Measurements from ENCODE around the gene HOXC12.
A peak's percentile ranks its signal among the peaks of the same experiment; 100 is the strongest.

The HOXC12 gene

GRCh38 chr12:53990311-53991076 lies 35.8 kb downstream of the HOXC12 start (continued):
- TF ChIP-seq, protein P1, sequence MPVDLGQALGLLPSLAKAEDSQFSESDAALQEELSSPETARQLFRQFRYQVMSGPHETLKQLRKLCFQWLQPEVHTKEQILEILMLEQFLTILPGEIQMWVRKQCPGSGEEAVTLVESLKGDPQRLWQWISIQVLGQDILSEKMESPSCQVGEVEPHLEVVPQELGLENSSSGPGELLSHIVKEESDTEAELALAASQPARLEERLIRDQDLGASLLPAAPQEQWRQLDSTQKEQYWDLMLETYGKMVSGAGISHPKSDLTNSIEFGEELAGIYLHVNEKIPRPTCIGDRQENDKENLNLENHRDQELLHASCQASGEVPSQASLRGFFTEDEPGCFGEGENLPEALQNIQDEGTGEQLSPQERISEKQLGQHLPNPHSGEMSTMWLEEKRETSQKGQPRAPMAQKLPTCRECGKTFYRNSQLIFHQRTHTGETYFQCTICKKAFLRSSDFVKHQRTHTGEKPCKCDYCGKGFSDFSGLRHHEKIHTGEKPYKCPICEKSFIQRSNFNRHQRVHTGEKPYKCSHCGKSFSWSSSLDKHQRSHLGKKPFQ (tag by site-specific recombination; IDR thresholded peaks at IDR 0.05): 0 out of 2 replicates have a peak, but pooled peaks have one; percentile 59
- no peak for TF ChIP-seq ZNF664 (tag by site-specific recombination; IDR thresholded peaks at IDR 0.05)
- TF ChIP-seq, protein P2, sequence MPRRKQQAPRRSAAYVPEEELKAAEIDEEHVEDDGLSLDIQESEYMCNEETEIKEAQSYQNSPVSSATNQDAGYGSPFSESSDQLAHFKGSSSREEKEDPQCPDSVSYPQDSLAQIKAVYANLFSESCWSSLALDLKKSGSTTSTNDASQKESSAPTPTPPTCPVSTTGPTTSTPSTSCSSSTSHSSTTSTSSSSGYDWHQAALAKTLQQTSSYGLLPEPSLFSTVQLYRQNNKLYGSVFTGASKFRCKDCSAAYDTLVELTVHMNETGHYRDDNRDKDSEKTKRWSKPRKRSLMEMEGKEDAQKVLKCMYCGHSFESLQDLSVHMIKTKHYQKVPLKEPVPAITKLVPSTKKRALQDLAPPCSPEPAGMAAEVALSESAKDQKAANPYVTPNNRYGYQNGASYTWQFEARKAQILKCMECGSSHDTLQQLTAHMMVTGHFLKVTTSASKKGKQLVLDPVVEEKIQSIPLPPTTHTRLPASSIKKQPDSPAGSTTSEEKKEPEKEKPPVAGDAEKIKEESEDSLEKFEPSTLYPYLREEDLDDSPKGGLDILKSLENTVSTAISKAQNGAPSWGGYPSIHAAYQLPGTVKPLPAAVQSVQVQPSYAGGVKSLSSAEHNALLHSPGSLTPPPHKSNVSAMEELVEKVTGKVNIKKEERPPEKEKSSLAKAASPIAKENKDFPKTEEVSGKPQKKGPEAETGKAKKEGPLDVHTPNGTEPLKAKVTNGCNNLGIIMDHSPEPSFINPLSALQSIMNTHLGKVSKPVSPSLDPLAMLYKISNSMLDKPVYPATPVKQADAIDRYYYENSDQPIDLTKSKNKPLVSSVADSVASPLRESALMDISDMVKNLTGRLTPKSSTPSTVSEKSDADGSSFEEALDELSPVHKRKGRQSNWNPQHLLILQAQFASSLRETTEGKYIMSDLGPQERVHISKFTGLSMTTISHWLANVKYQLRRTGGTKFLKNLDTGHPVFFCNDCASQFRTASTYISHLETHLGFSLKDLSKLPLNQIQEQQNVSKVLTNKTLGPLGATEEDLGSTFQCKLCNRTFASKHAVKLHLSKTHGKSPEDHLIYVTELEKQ (tag by site-specific recombination; IDR thresholded peaks at IDR 0.05; ENCODE audit: borderline replicate concordance): 0 out of 2 replicates have a peak, but pooled peaks have one; percentile 53
- TF ChIP-seq ZNF184 (tag by site-specific recombination; IDR thresholded peaks at IDR 0.05): no peak
- no peak for TF ChIP-seq ZNF621 (tag by site-specific recombination; IDR thresholded peaks at IDR 0.05)
- TF ChIP-seq ZBTB48 (tag by site-specific recombination; IDR thresholded peaks at IDR 0.05): no peak
- TF ChIP-seq ZNF366 (tag by site-specific recombination; conservative IDR thresholded peaks at IDR 0.05): peak; percentile 20; the same call in 1 of the 2 replicates
- TF ChIP-seq ZNF266 (tag by site-specific recombination; IDR thresholded peaks at IDR 0.05; ENCODE audit: low read depth): no peak
- TF ChIP-seq ZNF114 (tag by site-specific recombination; IDR thresholded peaks at IDR 0.05): no peak
- TF ChIP-seq MZF1 (tag by site-specific recombination; IDR thresholded peaks at IDR 0.05; ENCODE audit: borderline replicate concordance): no peak
- TF ChIP-seq ZNF112 (tag by site-specific recombination; IDR thresholded peaks at IDR 0.05): no peak
- no peak for TF ChIP-seq TRIM28 (IDR thresholded peaks at IDR 0.05; ENCODE audit: borderline replicate concordance, low read length)
- TF ChIP-seq ZNF549 (tag by site-specific recombination; IDR thresholded peaks at IDR 0.05): no peak
- no peak for TF ChIP-seq ZFP37 (tag by site-specific recombination; IDR thresholded peaks at IDR 0.05)
- no peak for TF ChIP-seq ZNF791 (tag by site-specific recombination; IDR thresholded peaks at IDR 0.05)
- no peak for TF ChIP-seq ZNF426 (tag by site-specific recombination; IDR thresholded peaks at IDR 0.05)
- no peak for TF ChIP-seq GLI4 (tag by site-specific recombination; IDR thresholded peaks at IDR 0.05)
- TF ChIP-seq ZNF704 (tag by site-specific recombination; IDR thresholded peaks at IDR 0.05): no peak
- TF ChIP-seq, protein P3, sequence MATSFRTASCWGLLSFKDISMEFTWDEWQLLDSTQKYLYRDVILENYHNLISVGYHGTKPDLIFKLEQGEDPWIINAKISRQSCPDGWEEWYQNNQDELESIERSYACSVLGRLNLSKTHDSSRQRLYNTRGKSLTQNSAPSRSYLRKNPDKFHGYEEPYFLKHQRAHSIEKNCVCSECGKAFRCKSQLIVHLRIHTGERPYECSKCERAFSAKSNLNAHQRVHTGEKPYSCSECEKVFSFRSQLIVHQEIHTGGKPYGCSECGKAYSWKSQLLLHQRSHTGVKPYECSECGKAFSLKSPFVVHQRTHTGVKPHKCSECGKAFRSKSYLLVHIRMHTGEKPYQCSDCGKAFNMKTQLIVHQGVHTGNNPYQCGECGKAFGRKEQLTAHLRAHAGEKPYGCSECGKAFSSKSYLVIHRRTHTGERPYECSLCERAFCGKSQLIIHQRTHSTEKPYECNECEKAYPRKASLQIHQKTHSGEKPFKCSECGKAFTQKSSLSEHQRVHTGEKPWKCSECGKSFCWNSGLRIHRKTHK (tag by site-specific recombination; IDR thresholded peaks at IDR 0.05): no peak
- no peak for TF ChIP-seq KLF9 (tag by site-specific recombination; IDR thresholded peaks at IDR 0.05; ENCODE audit: low read depth)
- TF ChIP-seq ZNF221 (tag by site-specific recombination; IDR thresholded peaks at IDR 0.05; ENCODE audit: borderline replicate concordance): no peak
- TF ChIP-seq ZNF133 (tag by site-specific recombination; IDR thresholded peaks at IDR 0.05): no peak
- TF ChIP-seq ZNF596 (tag by site-specific recombination; IDR thresholded peaks at IDR 0.05): peak; percentile 46; the same call in 1 of the 2 replicates
- TF ChIP-seq KLF1 (tag by site-specific recombination; IDR thresholded peaks at IDR 0.05): no peak
- TF ChIP-seq, protein P4, sequence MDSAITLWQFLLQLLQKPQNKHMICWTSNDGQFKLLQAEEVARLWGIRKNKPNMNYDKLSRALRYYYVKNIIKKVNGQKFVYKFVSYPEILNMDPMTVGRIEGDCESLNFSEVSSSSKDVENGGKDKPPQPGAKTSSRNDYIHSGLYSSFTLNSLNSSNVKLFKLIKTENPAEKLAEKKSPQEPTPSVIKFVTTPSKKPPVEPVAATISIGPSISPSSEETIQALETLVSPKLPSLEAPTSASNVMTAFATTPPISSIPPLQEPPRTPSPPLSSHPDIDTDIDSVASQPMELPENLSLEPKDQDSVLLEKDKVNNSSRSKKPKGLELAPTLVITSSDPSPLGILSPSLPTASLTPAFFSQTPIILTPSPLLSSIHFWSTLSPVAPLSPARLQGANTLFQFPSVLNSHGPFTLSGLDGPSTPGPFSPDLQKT (IDR thresholded peaks at IDR 0.05; ENCODE audit: borderline replicate concordance, low read depth, low read length): no peak
- no peak for TF ChIP-seq BCL6B (tag by site-specific recombination; IDR thresholded peaks at IDR 0.05)
- no peak for TF ChIP-seq ZNF777 (tag by site-specific recombination; IDR thresholded peaks at IDR 0.05; ENCODE audit: borderline replicate concordance)
- TF ChIP-seq, protein P5, sequence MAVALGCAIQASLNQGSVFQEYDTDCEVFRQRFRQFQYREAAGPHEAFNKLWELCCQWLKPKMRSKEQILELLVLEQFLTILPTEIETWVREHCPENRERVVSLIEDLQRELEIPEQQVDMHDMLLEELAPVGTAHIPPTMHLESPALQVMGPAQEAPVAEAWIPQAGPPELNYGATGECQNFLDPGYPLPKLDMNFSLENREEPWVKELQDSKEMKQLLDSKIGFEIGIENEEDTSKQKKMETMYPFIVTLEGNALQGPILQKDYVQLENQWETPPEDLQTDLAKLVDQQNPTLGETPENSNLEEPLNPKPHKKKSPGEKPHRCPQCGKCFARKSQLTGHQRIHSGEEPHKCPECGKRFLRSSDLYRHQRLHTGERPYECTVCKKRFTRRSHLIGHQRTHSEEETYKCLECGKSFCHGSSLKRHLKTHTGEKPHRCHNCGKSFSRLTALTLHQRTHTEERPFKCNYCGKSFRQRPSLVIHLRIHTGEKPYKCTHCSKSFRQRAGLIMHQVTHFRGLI (tag by site-specific recombination; IDR thresholded peaks at IDR 0.05): 0 out of 2 replicates have a peak, but pooled peaks have one; percentile 37

Data from HEK293 (cell line).